Measurements from ENCODE around the gene GAREM2. TPM values are rescaled to one million over a fixed set of nuclear protein-coding genes. Genes with fewer than 3 reads are reported as not detected.

Gene GAREM2
- 1 to 10 TPM in 6 of 10 donors, under 1 TPM in 4; 0.55 to 2.3 (median 1.4) TPM for total RNA-seq
- polyA plus RNA-seq, result under 1 TPM; 0.59 to 0.72 TPM
- long read RNA-seq, donor 1, partial matches to known transcripts, result 0 of 2 reads
- long read RNA-seq, donor 1, other reads (novel, unspliced or antisense), result 2 of 2 reads
- long read RNA-seq, donor 2, partial matches to known transcripts, result 0 of 2 reads
- long read RNA-seq, donor 2, other reads (novel, unspliced or antisense), result 2 of 2 reads
- long read RNA-seq, donor 3, partial matches to known transcripts, result 1 of 5 reads
- long read RNA-seq, donor 3, other reads (novel, unspliced or antisense), result 4 of 5 reads

DNA sequence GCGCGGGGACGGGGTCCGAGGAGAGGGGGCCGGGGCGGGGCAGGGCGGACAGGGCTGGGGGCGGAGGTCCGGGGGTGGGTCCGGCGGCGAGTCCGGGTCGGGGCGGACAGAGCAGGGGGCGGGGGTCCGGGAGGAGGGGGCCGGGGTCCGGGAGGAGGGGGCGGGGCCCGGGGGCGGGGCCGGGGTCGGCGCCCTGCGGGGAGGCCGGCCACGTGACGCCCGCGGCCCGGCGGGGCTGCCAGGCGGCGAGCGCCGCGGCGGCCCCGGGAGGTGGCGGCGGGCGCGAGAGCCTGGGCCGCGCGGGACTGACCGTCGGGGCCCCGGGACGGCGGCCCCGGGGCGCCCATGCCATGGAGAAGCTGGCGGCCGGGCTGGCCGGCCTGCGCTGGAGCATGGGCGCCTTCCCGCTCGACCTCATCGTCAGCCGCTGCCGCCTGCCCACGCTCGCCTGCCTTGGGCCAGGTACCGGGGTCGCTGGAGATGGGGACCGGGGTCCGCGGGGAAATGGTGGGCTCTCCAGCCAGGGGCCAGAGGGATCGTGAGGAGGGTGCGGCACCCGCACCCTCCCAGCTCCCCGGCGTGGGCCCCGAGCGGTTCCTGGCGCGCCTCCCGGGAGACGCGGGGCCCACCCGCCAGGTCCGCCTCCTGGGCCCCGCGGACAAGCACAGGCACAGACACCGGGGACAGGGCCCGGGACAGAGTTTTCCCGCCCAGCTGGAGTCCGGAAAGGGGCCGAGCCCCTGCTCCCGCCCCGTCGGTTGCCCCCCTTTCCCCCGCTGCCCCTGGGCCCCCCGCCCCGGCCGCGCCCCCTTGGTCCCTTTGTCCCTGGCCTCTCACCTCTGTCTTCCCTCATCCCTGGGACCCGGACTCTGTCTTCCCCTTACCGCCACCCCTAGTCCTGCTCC lies at the start of gene GAREM2:
GAREM2 (plus strand) TSS at position 218 of the 905 bp plus-strand sequence; CDS start at position 351, 133 bp downstream.
- Histone ChIP-seq H3K9me3 (no peaks in the 10 kb centered on the region), H3K27ac (no peak within 1 kb of the TSS), H3K4me3 (peak within 1 kb of the TSS; percentile 18 to 53 (median 42)), H3K27me3 (peaks cover 12 to 50% (median 39%) of the 10 kb centered on the region in 7 donors), H3K36me3 (no peaks in the 10 kb centered on the region), H3K4me1 (peaks cover 0 to 15% (median 11%) of the 10 kb centered on the region in 9 donors)
- peak in 1 of 8 donors; percentile 16 for ATAC-seq
- no peak for DNase-seq
- intact Hi-C loops (cut with DNase I), result no loop called here
- TF ChIP-seq, protein P1, sequence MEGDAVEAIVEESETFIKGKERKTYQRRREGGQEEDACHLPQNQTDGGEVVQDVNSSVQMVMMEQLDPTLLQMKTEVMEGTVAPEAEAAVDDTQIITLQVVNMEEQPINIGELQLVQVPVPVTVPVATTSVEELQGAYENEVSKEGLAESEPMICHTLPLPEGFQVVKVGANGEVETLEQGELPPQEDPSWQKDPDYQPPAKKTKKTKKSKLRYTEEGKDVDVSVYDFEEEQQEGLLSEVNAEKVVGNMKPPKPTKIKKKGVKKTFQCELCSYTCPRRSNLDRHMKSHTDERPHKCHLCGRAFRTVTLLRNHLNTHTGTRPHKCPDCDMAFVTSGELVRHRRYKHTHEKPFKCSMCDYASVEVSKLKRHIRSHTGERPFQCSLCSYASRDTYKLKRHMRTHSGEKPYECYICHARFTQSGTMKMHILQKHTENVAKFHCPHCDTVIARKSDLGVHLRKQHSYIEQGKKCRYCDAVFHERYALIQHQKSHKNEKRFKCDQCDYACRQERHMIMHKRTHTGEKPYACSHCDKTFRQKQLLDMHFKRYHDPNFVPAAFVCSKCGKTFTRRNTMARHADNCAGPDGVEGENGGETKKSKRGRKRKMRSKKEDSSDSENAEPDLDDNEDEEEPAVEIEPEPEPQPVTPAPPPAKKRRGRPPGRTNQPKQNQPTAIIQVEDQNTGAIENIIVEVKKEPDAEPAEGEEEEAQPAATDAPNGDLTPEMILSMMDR (IDR thresholded peaks at IDR 0.05), result no peak
- WGBS, 2 donors, result 2% methylated on average over 60 to 86 of the region's 102 CpGs

DNA sequence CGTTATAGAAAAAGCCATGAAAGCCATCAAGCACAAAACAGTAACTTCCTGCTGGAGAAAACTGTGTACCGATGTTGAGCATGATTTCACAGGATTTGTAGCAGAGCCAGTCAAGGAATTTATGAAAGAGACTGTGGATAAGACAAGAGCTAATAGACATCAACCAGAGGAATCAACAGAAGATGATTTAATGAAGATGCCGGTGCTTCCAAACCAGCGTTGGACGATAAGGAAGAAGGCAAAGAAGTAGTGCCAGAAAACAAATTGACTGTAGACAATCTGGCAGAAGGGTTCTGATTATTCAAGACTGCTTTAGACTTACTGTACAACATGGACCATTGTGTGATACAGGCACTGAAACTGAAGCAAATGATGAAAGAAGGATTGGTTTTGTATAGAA lies 49.5 kb upstream of the GAREM2 start:
- no peak for ATAC-seq

DNA sequence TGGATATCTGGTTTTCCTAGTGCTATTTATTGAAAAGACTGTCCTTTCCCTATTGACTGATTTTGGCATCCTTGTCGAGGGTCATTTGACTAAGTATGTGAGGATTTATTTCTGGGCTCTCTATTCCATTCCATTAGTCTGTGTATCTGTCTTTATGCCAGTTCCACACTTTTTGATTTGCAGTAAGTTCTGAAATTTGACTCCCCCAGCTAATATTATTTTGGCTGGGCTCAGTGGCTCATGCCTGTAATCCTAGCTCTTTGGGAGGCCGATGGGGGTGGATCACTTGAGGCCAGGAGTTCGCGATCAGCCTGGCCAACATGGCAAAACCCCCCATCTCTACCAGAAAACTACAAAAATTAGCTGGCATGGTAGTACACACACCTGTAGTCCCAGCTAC lies 46.8 kb upstream of the GAREM2 start:
- ATAC-seq (no peak), DNase-seq (no peak)
- no peaks in the 10 kb centered on the region for H3K27me3 ChIP-seq
- intact Hi-C loops (cut with DNase I), result no loop called here
- no peak overlapping the region for H3K27ac ChIP-seq
- H3K4me1 ChIP-seq, result peaks cover 0 to 37% (median 14%) of the 10 kb centered on the region in 9 donors
- 71 to 82% methylated on average over 4 of the region's 4 CpGs for WGBS, 2 donors
- H3K9me3 ChIP-seq, result no peaks in the 10 kb centered on the region
- TF ChIP-seq, protein P1 (IDR thresholded peaks at IDR 0.05), result no peak
- H3K36me3 ChIP-seq, result peaks cover 0 to 43% (median 5%) of the 10 kb centered on the region in 9 donors
- H3K4me3 ChIP-seq, result no peak overlapping the region

More for the DNA sequence above, 49.5 kb upstream of the GAREM2 start:
- TF ChIP-seq, protein P1 (IDR thresholded peaks at IDR 0.05), result no peak
- Histone ChIP-seq H3K27ac (peak overlapping the region in 1 of 10 donors; percentile 68), H3K9me3 (no peaks in the 10 kb centered on the region), H3K27me3 (no peaks in the 10 kb centered on the region), H3K4me1 (peaks cover 0 to 54% (median 21%) of the 10 kb centered on the region in 9 donors), H3K4me3 (no peak overlapping the region), H3K36me3 (peaks cover 0 to 17% (median 5%) of the 10 kb centered on the region in 9 donors)
- intact Hi-C loops (cut with DNase I), result no loop called here
- DNase-seq, result no peak
- 61 to 74% methylated on average over 5 of the region's 5 CpGs for WGBS, 2 donors

GRCh38 chr2:26128176-26128575 lies 44.7 kb upstream of the GAREM2 start:
- H3K4me3 ChIP-seq, result no peak overlapping the region
- TF ChIP-seq, protein P1 (IDR thresholded peaks at IDR 0.05), result no peak
- WGBS, 2 donors, result 97 to 98% methylated on average over 8 of the region's 8 CpGs
- no peak overlapping the region for H3K27ac ChIP-seq
- H3K4me1 ChIP-seq, result peaks cover 0 to 18% (median 7%) of the 10 kb centered on the region in 9 donors
- no peak for ATAC-seq
- no peaks in the 10 kb centered on the region for H3K27me3 ChIP-seq
- no peaks in the 10 kb centered on the region for H3K9me3 ChIP-seq
- DNase-seq, result no peak
- H3K36me3 ChIP-seq, result peaks cover 0 to 61% (median 5%) of the 10 kb centered on the region in 9 donors
- intact Hi-C loops (cut with DNase I), result no loop called here

Measured in heart right ventricle (tissue), 16 donors.